Endometrial microvascular endothelial cells (primary cell): ENCODE data around the gene KCND2. TPM values are rescaled to one million over a fixed set of nuclear protein-coding genes. Genes with fewer than 3 reads are reported as not detected.

ENCODE experiments used
- in situ Hi-C: cut with HindIII; loops from 2 replicates; pipeline ENCODE4 v1.10.0; 2017; ENCODE audit warnings: low sequenced_read_pairs, low pct_unique_long_range_greater_than_20kb; ENCODE audit errors: inconsistent ontology term
- total RNA-seq: library from RNA; depleted of rRNA; stranded (reverse); fragments of >200 nt; gene quantifications from one replicate; pipeline ENCODE4 v1.2.3, GENCODE V29; 2015; ENCODE audit errors: inconsistent ontology term

KCND2 gene
- total RNA-seq, 1 donor from 2014 or later = 0.09 TPM

DNA sequence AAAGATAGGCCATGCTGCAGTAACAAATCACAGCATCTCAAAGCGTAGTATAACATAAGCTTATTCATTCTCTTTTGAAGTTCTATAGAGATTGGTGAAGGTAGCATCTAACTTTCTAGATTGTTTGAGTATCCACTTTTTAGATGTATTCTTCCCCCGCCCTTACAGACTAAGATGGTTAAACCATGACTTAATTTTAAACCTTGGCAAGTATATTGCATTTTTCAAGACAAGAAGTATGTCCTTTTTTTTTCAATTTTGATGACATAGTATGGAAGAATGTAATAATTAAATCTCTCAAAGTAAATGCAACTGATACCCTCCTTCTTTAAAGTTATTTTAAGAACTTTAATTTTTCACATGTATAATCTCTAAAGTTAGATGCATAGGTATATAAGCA is 190.0 kb downstream of the KCND2 start:
- in situ Hi-C loops = no loop called here

DNA sequence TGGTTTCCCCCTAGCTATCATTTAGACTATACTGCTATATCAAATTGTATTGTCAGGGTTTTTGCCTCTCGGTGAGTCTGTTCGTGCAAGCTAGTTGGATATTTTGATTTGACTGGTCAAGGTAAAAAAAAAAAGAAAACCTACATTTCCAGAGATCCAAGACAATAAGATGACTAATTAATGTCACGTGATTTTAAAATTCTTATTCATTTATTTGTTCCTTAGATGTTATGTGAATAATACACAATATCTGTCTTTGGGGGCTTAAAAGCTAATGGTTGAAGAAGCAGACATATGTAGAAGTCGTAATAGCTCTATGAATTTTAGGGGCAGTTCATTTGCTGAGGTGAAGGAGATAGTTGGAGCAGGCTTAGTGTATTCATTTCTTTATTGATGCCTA is 191.1 kb downstream of the KCND2 start:
- in situ Hi-C loops = no loop called here

- in situ Hi-C loops = no loop called here
Observed at GRCh38 chr7:120467676-120468075, 194.7 kb downstream of the KCND2 start.

DNA sequence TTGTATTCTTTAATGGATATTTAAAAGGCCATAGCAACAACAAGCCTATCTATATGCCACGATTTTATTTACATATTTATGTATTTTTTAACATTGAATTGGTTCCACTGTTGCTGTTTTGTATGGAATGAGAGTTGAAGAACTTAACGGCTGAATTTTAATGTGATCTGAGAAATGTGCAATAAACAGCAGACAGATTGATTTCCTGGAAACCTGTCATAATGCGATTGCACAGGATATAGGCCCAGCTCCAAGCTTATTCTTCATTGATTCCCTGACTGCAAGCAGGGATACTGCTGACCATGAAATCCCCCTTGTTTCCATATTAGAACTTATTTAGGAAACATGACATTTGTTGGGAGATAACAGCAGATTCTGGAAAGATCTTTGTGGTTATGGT is 195.6 kb downstream of the KCND2 start:
- in situ Hi-C loops = no loop called here

- in situ Hi-C loops = no loop called here
Observed at GRCh38 chr7:120472892-120473291, 199.9 kb downstream of the KCND2 start.

DNA sequence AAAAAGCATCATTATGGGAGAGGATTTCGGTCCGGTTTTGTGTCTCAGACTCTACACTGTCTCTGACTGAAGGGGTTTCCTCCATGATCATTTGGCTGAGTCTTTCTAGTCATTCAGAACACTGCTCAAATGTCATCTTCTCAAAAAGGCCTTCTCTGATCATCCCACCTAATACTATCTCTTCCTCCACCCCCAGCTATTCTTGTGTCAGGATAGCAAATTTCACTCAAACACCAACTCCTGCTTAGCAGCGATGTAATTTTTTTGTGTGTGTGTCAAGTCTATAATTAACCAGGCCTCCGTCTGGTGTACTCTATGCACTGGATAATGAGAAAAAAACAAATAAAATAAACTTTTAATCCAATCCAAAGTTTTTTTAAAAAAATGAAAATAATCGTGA is 200.4 kb downstream of the KCND2 start:
- in situ Hi-C loops = no loop called here

- in situ Hi-C loops = no loop called here
Observed at GRCh38 chr7:120475994-120476393, 203.0 kb downstream of the KCND2 start.

DNA sequence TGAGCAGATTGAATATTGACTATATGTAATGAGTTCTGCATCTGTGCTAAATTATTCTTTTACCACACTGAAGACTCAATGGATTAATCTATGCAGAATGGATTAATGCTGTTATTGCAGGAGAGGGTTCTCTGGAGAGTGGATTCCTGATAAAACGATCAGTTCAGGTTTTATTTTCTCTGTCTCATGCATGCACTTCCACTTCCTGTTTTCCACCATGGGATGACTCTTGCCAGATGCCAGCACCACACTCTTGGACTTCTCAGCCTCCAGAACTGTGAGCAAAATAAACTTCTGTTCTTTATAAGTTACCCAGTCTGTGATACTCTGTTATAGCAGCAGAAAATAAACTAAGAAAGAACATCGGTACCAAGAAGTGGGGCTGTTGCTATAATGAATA is 207.5 kb downstream of the KCND2 start:
- in situ Hi-C loops = no loop called here

DNA sequence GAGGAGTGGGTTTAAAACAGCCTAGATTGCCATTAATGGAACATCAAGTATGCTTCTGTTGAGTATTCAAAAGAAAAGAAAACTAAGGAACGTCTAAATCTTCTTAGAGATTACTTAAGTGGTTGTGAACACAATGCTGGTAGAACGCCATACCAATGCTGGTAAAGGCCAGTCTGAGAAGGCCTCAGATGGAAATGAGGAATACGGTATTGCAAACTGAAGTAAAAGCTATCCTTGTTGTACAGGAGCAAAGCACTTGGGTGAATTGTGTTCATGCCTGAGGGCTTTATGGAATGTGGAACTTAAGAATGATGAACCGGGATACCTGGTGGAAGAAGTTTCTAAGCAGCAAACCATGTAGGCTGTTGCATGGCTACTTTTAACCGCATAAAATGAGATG is 208.0 kb downstream of the KCND2 start:
- in situ Hi-C loops = no loop called here

DNA sequence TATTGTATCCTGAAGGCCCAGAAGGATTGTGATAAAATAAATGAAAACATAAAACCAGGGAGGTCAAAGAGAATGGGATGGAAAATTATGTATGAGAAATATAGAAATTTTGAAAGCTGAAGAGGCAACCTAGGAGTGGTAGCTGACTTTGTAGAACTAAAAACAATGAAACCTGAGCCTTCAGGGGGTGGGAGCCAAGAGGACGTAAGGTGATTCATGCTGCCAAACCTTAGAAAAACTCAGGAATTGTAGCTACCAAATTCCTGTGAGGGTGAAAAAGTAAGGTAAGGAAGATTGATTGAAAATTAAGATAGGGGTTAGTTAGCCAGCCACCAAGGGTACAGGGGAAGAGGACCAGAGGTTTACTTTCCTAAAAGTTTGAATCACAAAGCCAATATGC is 213.2 kb downstream of the KCND2 start:
- in situ Hi-C loops = no loop called here

- in situ Hi-C loops = no loop called here
Observed at GRCh38 chr7:120502132-120502531, 229.2 kb downstream of the KCND2 start.

DNA sequence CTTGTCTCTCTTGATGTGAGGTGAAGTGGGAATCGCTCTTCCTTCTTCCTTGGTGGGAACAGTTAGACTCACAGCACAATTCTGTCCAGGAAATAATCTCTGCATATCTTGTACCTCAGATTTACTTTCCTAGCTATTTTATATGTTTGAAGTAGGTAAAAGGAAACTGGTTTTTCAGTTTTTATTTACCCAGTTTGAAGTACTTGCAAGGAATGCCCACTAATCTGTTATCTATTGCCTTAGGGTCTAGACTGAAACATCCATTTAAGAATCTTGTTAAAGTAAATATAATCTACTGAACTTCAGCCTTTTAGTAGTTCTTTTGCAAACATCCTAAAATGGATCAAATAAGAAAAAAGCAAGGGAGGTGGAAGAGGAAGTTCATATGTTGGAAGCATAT is 229.8 kb downstream of the KCND2 start:
- in situ Hi-C loops = no loop called here

DNA sequence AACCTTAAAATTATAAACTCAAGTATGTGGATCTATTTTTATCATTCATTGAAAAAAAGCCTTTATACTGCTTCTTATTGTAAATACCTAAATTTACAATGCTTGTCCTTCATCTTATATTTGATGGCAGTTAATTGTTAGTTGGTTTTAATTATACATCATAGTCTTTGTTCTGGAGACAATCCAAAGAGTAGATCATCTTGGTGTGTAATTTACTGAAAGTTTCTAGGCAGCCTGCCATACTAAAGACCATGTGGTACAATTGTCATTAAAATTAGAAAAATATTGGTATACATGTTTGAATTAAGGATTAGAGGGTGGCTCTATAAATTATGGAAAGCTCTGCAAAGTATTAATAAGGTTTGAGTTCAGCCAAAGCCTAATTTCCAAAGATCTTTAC is 231.4 kb downstream of the KCND2 start:
- in situ Hi-C loops = no loop called here

DNA sequence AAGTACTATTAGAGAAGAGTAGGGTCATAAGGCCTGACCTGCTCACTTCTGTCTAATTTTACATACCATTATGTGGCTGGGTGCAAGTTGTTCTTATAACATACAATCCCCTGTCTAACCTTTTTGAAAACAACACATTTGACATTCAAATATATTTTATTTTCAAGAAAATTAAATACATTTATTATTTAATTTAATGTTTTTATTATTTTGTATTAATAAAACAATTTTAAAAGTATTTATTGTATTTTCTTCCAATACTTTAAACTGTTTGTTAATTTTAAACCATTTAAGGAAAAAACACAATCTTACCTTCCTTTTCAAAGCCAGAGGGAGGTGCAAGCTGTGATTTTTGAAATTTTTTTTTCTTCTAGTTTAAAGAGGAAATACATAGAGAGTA is 232.8 kb downstream of the KCND2 start:
- in situ Hi-C loops = no loop called here

GRCh38 chr7:120512701-120513100 is 239.7 kb downstream of the KCND2 start:
- in situ Hi-C loops = no loop called here

DNA sequence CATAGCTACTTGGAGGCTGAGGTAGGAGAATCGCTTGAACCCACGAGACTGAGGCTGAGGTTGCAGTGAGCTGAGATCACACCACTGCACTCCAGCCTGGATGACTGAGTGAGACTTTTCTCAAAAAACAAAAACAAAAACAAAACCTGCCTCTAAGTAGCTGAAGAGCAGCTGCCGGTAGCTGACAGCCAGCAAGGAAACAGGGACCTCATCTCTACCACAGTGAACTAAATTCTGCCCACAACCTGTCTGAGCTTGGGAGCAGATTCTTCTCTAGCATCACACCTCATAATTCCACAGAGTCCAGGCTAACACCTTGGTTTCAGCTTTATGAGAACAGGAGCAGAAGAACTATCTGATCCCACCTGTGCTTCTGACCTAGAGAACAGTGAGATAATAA is 246.2 kb downstream of the KCND2 start:
- in situ Hi-C loops = no loop called here

GRCh38 chr7:120521761-120522737 is 249.1 kb downstream of the KCND2 start:
- in situ Hi-C loops = no loop called here

DNA sequence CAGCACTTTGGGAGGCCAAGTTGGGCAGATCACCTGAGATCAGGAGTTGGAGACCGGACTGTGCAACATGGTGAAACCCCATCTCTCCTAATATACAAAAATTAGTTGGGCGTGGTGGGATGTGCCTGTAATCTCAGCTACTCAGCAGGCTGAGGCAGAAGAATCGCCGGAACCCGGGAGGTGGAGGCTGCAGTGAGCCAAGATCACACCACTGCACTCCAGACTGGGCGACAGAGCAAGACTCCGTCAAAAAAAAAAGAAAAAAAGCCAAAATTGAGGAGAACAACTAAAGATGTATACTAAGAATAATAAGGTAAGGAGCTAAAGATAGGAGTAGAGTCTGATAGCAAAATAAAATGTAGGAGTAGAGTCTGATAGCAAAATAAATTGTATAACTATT is 251.0 kb downstream of the KCND2 start:
- in situ Hi-C loops = no loop called here

DNA sequence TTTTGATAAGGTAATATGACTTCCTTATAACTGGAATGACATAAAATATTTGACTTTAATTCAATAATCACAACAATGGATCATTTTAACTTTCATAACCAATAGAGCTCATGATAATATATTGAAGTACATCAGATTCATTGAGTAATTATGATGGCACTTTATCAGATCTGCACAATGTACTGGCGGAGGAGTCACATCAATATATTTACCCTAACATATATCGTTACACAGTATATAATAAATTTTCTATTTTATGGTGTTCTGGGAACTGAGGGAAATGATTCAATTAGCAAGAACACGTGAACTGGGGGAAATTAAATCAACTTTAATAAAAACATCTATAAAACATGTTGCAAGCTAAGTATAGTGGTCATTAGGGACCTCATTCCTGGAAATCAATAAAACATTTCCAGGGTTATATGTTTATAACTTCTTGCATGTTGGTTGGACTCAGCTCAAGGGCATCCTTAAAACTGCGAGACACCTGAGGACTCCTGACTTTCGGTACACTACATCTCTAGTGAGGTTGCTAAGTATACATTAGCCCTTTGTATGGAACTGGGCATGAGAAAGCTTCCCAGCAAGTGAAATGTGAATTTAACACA is 254.0 kb downstream of the KCND2 start:
- in situ Hi-C loops = no loop called here

GRCh38 chr7:120529736-120530135 is 256.8 kb downstream of the KCND2 start:
- in situ Hi-C loops = no loop called here
